Stimulated activated CD8-positive, alpha-beta memory T cell treated with anti-CD3 and anti-CD28 coated beads, Interleukin-7, amount 100 ng/mL, for 24 hours (primary cell): ENCODE measurements around the gene STK32B.
"Not testable (repeated sequence)": the region's sequence is repeated elsewhere in the genome, so short reads cannot be mapped to it uniquely, and the experiment has no call there.

Experiments used
- DNase-seq: peaks from one replicate; pipeline ENCODE4 v3.0.0-alpha.2; 2020; ENCODE audit warnings: low read depth

STK32B gene

GRCh38 chr4:5209862-5210261 lies 158.6 kb downstream of the STK32B start:
- no peak for DNase-seq

DNA sequence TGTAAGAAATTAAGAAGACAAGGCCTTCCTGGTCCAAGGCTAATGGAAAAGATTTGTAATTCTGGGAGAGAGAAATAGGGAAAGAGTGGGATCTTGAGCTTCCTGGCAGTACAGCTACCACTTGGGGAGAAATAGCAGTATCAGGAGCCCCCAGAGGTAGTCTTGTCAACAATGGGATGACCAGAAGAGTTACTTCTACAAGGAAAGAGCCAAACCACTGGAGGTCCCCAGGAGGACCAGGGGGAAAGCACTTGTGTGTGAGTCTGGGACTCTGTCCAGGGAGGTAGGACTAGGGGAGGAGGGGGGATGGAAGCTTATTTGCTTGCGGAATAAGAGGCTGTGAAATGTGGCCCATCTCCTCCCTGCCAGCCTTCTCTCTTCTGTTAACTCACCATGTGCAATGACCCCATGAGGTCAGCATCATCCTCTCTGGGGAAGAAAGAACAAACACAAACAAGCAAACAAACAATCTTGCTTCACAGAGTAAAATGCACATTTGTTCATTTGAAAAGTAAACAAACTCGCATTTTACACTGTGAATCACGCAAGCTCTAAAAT lies 160.1 kb downstream of the STK32B start:
- DNase-seq: no peak

GRCh38 chr4:5212255-5213013 lies 161.2 kb downstream of the STK32B start:
- no peak for DNase-seq

DNA sequence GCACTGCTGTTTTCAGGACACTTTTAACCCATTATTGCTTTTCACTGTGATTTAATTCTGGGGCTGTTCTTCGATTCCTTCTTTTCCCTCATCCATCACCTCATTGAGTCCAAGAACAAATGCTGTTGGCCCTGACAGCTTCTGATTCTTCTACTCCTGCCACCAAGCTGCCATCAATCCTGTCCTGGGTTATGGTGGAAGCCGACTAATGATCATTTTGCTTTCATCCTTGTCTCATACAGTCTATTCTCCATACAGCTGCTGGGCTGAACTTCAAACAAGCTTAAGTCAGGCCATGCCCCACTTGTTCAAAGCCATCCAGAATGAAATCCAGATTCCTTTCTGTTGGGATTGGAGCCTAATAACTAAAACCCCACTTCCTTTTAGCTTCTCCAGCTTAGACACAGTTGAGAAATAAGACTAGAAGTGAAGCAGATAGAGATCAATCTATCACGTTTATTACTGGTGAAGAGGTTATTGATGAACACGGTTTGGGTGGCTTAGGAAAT lies 161.9 kb downstream of the STK32B start:
- no peak for DNase-seq

DNA sequence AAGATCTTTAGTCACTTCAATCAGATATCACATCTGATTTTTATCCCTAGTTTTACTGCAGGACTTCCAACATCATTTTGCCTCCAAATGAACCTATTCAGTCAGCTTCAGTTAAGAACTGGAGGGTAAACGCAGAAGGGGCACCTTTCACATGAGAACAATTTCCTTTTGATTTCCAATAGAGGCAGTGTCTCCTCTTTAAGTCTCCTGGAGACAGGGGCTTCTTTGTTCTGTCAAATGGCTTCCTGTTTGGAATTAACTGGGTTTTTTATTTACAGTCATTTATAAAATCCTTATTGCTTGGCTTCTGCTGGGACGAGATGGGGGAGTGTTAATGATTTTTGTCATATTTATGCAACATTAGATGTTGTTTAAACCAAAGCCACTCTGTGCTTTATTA lies 164.0 kb downstream of the STK32B start:
- DNase-seq: no peak

- no peak for DNase-seq
These were observed 166.1 kb downstream of the STK32B start for GRCh38 chr4:5217421-5217820.

DNA sequence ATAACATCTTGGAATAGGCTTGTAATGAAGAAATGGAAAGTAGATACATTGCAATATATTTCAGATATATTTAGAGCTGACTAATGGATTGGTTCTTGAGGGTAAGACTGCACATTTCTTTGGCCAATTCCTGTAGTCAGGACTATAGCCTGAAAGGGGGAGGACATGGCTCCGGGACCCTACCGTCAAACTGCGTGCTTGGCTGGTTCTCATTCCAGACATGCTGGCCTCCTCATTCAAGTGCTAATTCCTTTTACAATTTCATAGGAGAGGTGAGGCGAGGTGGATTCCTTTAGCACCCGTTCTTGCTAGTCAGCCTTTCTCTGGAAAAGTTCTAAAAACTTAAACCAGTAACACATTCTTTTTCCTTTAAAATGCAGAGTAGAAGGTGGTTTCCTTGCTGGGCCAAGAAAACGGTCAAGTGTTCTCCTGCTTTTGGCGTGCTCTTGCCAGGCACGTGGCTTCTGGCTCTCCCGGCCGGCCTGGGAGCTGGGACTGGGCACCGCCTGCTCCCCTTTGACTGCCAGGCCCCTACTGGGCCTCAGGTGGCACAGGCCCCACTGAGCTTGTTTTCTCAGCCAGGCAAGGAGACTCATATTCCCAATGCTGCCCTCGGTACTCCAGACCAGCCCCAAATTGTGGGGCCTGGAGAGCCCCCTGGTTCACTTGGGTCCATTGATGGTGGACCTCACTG lies 167.2 kb downstream of the STK32B start:
- no peak for DNase-seq

GRCh38 chr4:5220028-5220427 lies 168.7 kb downstream of the STK32B start:
- no peak for DNase-seq

- no peak for DNase-seq
These were observed 170.8 kb downstream of the STK32B start for GRCh38 chr4:5222047-5222446.

GRCh38 chr4:5222951-5223350 lies 171.7 kb downstream of the STK32B start:
- no peak for DNase-seq

DNA sequence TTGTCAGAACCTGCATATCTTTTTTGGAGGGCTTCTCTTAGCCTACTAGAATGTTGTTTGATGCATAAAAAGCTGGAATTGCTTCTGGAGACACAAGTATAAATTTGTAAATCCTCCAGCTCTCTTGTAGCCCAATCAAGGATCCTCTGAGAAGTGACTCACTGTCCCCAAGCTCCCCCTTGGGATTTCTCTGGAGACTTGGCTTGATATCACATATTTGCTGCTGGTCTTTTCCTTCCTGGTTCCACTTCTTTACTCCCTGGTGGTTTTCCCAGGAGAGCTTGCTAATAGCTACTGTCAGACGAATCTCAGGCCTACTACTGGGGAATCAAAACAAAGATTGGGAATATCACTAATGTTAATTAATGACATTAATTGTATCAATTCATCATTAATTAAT lies 173.1 kb downstream of the STK32B start:
- DNase-seq: no peak

DNA sequence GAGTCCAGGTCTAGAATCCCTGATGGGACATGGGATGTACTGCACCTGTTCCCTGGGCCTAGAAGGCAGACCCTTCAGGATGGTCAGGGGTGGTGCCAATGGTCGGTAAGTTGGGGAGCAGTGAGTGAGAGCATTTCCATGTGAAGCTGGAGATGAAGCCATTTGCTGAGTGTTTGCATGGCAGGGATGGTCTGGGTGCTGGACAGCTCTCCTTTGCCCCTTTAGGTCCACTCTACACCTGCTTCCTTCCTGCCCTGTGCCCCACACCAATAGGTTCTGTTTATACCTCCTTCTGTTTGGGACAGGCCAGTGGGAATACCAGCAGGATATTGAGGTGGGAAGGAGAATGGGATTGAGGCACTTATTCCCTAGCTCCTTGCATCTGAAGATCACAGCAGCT lies 181.3 kb downstream of the STK32B start:
- DNase-seq: no peak

GRCh38 chr4:5237086-5237660 lies 185.9 kb downstream of the STK32B start:
- DNase-seq: no peak

DNA sequence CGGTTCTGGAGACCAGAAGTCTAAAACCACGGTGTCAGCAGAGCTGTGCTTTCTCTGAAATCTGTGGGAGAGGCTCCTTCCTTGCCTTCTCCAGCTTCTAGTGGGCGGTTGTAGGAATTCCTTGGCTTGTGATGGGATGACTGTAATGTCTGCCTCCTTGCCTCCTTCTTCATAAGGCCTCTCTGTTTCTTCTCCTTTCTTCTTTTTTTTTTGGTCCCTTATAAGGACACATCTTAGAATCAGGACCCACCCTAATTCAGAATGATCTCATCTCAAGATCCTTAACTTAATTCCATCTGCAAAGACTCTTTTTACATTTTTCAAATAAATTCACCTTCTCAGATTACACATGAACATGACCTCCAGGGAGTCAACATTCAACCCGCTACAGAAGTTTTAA lies 186.9 kb downstream of the STK32B start:
- DNase-seq: no peak

- DNase-seq: not testable (repeated sequence)
These were observed 195.8 kb downstream of the STK32B start for GRCh38 chr4:5247061-5247460.

- no peak for DNase-seq
These were observed 196.5 kb downstream of the STK32B start for GRCh38 chr4:5247735-5248134.

- DNase-seq: no peak
These were observed 198.4 kb downstream of the STK32B start for GRCh38 chr4:5249727-5250126.

GRCh38 chr4:5250536-5250935 lies 199.3 kb downstream of the STK32B start:
- DNase-seq: not testable (repeated sequence)

DNA sequence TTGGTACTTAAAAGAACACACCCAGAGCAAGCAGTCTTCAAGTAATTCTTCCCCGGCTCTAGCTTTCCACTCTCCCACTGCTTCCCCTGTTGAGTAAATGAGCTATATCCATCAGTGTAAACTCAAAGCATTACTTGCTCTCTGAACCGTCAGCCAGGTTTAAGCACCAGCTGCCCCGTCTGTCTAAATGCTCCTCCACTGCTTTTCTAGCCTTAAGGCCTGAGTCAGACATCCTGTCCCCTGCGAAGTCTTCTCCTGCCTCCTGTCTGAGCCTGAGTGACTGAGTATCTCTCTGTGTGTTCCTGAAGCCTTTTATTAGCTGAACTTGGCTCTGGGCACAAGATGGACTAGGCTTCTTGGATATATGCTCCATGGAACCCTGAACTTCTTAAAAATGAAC lies 205.1 kb downstream of the STK32B start:
- no peak for DNase-seq

DNA sequence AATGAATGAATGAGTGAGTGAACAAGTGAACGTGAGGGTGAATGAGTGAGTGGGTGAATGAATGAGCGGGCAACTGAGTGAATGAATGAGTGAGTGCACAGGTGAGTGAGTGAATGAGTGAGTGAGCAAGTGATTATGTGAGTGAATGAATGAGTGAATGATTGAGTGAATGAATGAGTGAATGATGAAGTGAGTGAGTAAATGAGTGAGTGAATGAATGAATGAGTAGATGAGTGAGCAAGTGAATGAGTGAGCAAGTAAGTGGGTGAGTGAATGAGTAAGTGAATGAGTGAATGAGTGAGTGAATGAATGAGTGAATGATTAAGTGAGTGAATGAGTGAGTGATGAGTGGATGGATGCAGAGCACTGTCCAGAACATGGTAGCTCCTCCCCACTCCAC lies 205.8 kb downstream of the STK32B start:
- no peak for DNase-seq

GRCh38 chr4:5259471-5259870 lies 208.2 kb downstream of the STK32B start:
- DNase-seq: no peak

DNA sequence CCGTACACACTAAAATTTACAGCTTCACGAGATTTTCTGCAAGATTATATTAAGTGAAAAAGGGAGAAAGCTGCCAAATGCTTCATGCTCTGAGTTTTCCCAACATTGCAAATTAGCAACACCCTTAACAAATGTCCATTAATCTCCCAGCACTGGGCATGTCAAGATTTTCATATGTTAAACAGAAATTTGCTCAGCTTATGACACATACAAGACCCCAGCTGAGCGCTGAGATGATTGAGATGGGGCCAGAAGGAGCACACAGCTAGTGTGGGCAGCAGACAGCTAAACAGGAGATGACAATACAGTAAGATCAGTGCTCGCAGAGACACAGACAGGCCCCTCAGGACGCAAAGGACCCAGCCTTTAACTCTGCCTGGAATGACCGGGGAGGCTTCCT lies 208.8 kb downstream of the STK32B start:
- no peak for DNase-seq

DNA sequence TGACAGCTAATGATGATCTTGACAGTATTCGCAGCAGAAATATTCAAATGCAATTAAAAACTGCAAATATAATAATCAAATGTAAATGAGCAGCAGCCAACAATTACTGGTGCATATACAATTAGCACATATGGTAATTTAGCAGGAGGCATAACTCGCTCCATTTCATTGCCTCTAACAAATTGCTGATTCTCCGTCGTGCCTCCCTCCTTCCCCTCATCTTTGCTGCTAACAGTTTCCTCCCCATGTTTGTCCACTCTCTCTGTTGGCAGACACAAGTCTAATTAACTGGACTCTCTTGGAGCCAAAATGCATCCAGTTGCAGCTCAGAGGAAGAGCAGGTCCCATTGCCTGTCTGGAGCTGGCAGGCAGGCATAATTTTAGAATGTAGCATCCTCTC lies 210.6 kb downstream of the STK32B start:
- no peak for DNase-seq
